Smooth muscle cell of the umbilical artery (primary cell): ENCODE measurements around the gene VAC14. TPM values are rescaled to one million over a fixed set of nuclear protein-coding genes. Genes with fewer than 3 reads are reported as not detected.

Experiments
- total RNA-seq: library from RNA; depleted of rRNA; stranded (reverse); fragments of >200 nt; gene quantifications from 2 replicates; pipeline ENCODE4 v1.2.3, GENCODE V29; 2014

VAC14 gene
- 23.5 and 44.8 TPM in 2 replicates for total RNA-seq

DNA sequence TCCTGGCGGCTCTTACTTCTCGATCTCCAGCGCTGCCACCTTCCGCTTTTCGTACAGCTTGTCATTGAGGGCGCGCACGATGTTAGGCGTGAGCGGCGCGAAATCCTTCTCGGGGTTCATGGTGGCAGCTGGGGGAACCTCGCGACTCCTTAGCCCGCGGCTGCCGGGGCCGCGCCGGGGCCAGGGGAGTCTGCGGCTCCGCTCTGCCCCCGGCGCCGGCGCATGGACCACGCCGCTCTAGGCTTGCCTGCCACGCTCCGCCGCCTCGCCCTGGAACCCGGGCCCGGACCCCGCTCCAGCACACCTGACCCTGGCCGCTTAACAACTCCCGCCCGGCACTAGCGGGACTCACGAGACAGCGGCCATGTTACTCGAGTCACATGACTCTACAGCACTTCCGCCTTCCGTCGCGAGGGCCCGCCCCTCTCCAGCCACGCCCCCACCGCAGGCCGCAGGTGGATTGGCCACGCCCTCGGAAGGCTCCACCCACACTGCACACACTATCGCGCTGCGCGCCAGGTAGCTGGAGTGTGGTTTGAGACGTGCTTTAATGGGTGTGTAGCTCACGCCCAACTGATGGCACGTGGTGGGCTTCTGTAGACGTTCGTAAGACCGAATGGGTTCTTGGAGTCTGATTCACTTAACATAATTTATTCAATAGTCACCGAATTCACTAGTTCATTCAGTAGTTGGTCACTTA lies at the start of gene VAC14:
VAC14 (minus strand) TSS at position 378 of the 700 bp plus-strand sequence; CDS start at position 120, 258 bp downstream.

DNA sequence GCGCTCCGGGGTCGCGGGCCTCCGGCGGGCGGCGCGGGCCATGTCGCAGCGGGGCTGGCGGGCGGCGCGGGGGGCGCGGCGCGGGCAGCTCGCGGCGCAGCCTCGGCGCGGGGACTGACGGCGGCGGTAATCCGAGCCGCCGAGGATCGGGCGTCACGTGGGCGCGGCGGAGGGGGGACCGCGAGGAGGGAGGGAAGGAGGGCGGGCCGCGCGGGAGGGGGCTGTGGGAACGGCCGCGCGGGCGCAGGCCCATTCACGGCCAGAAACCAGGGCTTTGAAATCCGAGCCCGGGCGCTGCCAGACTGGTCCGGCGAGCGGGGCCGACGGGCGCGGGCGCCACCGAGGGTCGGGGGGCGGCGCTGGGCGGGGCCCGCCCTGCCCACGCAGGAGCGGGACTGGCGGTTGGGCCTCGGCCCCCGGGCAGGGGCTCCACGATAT lies 115.0 kb downstream of the VAC14 start, which contains the start of gene MTSS2:
MTSS2 (minus strand) TSS at position 116 of the 438 bp plus-strand sequence. CDS start 262 bp downstream, outside the sequence.

DNA sequence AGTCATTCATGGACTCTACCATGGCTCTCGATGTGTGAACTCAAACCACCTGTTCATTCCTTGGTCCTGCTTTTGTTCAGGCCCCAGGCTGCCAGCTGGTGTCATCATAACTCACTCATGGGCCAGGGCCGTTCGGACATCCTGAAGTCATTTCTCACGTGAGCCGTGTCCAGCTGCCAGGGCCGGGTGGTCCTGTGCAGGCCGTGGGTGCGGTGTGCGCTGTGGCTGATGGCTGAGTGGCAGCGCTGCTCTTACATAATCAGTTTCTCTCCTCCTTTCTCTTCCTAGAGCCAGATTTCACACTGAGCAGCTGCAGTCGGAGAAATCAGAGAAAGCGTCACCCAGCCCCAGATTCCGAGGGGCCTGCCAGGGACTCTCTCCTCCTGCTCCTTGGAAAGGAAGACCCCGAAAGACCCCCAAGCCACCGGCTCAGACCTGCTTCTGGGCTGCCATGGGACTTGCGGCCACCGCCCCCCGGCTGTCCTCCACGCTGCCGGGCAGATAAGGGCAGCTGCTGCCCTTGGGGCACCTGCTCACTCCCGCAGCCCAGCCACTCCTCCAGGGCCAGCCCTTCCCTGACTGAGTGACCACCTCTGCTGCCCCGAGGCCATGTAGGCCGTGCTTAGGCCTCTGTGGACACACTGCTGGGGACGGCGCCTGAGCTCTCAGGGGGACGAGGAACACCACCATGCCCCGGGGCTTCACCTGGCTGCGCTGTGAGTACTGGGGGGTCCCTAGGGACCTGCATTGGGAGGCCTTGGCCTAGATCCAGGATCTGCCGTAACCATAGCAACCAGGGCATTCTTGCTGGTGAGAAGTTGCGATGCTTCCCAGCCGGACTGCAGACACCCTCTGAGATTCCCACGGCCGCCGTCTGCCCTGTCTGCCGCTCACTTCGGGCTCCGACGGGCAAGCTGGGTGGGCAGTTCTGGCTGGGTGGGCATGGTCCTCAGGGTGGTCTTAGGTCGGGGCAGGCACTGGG lies 154.4 kb downstream of the VAC14 start, which contains the start of gene IL34:
IL34 (plus strand) TSS at position 300 of the 982 bp plus-strand sequence; CDS start at position 689, 389 bp downstream.

Other genes starting within 250 kb of the VAC14 start
- gene IL34, start 154.6 kb downstream of the VAC14 start, total RNA-seq: 1.9 and 4.5 TPM in 2 replicates
- 11.6 and 21.1 TPM in 2 replicates for gene MTSS2, start 115.1 kb downstream of the VAC14 start, total RNA-seq